HG03196 (cell line): ENCODE results near the gene CDC6.
A peak's percentile ranks its signal among the peaks of the same experiment; 100 is the strongest.

Experiments used
- ATAC-seq: cut with Tn5 transposase; IDR thresholded peaks from one replicate; pipeline ENCODE4 v1.9.1; 2021; ENCODE audit not compliant: unreplicated experiment

The CDC6 gene, protein sequence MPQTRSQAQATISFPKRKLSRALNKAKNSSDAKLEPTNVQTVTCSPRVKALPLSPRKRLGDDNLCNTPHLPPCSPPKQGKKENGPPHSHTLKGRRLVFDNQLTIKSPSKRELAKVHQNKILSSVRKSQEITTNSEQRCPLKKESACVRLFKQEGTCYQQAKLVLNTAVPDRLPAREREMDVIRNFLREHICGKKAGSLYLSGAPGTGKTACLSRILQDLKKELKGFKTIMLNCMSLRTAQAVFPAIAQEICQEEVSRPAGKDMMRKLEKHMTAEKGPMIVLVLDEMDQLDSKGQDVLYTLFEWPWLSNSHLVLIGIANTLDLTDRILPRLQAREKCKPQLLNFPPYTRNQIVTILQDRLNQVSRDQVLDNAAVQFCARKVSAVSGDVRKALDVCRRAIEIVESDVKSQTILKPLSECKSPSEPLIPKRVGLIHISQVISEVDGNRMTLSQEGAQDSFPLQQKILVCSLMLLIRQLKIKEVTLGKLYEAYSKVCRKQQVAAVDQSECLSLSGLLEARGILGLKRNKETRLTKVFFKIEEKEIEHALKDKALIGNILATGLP

DNA sequence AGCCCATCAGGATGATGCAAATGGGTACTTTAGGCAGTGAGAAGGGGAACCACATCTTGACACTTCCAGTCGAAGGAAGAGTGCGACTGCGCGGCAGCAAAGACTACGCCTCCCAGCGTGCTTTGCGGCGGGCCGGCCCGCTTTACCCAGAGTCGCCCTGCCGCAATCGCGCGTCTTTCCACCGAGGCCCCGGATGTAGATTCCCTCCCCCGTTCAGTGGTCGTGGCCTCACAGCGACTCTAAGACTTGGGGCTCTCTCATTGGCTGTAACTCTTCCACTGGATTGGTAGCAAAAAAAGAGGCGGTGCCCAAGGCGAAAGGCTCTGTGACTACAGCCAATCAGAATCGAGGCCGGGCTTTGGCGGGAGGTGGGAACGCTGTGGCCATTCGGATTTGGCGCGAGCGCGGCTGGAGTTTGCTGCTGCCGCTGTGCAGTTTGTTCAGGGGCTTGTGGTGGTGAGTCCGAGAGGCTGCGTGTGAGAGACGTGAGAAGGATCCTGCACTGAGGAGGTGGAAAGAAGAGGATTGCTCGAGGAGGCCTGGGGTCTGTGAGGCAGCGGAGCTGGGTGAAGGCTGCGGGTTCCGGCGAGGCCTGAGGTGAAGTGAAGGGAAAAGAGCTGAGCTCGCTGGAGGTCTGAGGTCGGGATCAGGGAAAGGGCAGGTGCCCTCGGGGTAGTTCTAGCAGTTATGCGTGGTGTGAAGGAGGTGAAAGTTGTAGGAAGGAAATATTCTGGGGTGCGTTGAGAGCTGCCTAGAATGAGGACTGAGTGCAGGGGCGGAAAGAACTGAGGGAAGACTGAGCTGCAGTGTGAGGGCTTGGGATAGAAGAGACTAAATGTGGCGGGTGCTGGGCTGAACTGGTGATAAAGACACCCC is at the start of gene CDC6:
CDC6 (plus strand) TSS at position 386 of the 876 bp plus-strand sequence. CDS start 1,542 bp downstream, outside the sequence.
- ATAC-seq, result peak; percentile 91

DNA sequence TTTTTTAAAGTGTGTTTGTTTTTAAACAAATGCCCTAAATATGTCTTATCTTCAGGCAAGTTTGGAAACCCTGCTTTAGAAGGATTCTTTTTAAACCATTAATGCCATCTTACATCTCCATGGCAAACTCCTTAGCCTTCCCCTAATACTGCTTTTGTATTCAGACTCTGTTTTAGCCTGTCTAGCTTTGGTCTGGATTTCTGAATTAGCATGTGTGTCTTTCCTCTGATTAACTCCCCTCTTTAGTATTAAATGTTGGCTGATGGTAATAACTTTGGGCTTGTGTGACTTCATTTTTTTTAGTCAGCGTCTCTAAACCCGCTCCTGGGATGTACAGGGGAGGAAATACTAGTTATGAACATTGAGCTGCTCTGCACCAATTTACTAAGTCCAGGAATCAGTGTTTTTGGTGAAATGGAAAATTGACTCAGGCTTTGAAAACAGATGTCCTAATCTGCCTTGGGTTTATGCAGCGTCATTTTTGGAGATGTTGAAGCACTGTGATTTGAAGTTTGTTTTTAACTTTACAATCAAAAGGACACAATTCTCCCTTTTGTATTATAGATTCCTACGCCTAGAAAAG is 46.3 kb upstream of the CDC6 start:
- no peak for ATAC-seq

DNA sequence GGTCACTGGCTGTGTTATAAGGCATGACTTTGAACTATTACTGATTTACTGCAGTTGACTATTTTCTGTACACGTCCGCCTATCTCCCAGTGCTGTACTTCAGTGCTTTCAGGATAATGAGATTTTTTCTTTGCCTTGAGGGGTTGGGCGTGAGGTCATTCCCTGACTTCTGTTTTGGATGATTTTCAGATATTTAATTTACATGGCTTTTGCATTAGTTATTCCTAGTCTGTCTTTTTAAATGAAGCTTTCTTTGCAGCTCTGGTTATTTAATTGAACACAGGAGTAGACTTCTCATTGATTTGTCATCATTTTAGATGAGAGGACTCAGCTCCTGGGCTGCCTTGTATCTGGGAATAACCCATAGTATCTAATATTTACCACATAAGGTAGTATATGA is 44.9 kb upstream of the CDC6 start:
- ATAC-seq, result no peak

DNA sequence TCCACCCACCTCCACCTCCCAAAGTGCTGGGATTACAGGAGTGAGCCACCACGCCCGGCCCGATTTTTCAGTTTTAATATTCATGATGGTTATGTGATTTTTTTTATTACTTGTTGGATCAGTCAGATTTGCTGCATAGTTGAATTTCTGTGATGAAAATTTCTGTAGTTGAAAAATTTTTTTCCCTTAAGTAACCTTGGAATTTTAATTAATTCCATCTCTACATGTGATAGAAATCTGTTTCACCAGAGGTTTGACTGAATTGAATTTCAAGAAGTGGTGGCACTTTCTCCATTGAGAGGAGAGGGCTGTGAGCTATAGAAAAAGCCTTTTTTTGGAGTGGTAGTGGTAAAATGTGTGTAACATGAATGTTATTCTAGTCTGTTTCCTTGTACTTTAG is 43.9 kb upstream of the CDC6 start:
- ATAC-seq, result no peak

DNA sequence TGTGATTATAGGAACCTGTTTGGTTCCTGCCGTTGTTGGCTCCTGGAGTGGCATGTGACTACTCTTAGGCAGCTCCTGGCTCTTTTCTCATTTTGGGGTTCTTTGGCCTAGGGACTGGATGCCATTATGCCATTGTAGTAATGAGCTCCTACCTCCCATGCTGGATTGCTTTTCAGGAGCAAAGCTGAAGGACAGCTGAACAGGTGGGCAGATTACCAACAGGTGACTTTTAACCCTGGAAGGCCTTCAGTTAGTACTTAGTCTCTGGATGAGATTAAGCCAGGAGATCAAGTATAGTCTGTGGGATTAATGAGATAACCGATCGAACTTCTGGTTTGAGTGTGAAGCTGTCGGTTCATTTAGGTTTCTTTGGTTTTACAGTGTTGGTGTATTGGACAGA is 43.4 kb upstream of the CDC6 start:
- no peak for ATAC-seq

DNA sequence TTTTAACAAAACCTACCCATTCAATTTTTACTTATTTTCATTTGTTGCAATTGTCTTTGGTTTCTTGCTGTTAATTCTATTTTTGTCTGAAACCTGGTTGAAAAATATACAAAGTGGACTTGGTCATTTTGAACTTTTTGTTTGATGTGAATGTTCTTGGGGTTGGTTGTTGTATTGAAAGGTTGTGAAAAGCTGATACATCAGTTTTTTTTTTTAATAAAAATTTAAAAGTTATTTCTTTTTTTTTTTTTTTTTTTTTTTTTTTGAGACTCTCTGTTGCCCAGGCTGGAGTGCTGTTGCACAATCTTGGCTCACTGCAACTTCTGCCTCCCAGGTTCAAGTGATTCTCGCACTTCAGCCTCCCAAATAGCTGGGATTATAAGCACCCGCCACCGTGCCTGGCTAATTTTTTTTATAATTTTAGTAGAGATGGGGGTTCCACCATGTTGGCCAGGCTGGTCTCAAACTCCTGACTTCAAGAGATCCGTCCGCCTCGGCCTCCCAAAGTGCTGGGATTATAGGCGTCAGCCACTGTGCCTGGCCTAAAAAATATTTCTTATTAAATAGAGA is 39.7 kb upstream of the CDC6 start:
- no peak for ATAC-seq

- no peak for ATAC-seq
Observed at GRCh38 chr17:40248507-40248906, 39.2 kb upstream of the CDC6 start.

DNA sequence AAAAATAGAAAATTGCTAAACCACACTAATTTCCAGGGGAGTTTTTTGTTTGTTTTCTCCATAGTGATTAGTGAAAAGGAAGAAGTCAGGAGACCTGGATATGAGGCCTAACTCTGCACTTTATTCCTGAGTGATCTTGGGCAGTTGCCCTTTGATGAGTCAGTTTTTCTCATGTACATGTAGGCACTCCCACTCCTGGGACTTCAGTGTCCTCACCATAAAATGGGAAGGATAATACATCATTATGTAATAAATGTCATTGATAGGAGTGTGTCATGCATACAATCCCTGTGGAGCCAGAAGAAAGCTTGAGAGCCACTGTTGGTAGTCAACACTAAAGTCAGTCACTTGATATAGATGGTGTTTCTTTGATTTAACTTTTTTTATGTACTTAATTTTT is 36.1 kb upstream of the CDC6 start:
- no peak for ATAC-seq

- no peak for ATAC-seq
Observed at GRCh38 chr17:40253565-40253964, 34.1 kb upstream of the CDC6 start.

DNA sequence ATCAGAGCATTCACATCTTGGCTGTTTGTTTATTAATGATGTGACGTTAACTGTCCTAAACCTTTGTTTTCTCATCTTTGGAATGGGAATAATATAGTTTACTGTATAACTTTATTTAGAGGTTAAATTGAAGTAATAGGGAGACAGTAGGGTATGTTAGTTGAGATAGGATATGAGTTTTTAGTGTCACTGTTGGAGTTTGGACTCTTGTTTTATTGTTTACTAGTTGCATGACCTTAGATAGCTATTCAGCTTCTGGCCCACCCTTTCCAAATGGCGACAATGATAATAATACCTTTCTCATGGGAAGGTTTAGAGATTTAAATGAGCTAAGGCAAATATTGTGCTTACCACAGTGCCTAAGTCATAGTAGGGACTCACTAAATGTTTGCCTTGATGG is 28.2 kb upstream of the CDC6 start:
- no peak for ATAC-seq

DNA sequence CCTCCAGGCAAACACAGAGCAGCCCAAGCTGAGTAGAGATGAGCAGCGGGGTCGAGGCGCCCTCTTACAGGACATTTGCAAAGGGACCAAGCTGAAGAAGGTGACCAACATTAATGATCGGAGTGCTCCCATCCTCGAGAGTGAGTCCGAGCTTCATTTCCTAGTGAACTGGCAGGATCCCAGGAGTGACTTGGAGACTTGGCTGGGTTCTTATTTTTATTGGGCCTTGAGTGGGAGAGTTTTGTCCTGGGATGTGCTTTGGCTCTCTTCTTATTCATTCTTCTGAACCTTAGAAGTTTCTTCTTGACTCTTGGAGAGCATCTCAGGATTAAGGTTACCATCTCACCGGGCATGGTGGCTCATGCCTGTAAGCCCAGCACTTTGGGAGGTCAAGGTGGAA is 27.2 kb upstream of the CDC6 start:
- no peak for ATAC-seq

GRCh38 chr17:40264458-40265185 is 23.1 kb upstream of the CDC6 start:
- ATAC-seq, result no peak

DNA sequence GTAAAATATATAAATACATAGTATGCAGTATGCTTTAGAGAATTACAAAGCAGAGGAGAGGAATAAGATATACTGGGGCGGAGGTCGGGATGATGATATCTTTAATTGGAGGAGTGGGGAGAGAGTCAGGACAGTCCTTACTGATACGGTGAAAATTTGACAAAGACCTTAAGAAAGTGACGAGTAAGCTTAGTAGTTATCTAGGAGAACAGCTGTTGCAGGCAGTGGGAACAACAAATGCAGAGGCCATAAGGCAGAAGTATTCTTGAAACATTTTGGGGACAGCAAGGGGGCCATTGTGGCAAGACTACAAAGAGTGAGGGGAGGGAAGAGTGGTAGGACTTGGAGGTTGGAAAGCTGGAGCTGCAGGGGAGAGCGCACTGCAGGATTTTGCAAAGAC is 22.3 kb upstream of the CDC6 start:
- no peak for ATAC-seq

DNA sequence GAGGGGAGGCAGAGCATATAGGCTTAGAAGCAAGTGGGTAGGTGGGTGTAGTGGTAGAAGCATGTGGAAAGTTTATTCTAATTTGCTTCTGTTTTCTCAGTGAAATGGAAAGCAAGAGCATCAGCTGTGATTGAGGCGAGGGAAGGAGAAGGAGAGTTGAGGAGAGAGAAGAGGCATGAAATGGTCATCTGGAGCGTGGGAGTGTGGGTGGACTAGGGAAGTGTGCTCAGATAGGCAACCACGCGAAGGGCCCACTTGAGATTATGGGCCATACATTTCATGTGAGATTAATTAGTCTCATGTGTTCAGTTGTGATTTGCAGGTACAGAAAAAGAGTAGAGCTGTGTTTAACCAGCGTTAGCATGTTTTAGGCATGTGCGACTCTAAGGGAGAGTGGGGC is 20.8 kb upstream of the CDC6 start:
- ATAC-seq, result no peak

- ATAC-seq, result no peak
Observed at GRCh38 chr17:40268141-40268712, 19.5 kb upstream of the CDC6 start.

DNA sequence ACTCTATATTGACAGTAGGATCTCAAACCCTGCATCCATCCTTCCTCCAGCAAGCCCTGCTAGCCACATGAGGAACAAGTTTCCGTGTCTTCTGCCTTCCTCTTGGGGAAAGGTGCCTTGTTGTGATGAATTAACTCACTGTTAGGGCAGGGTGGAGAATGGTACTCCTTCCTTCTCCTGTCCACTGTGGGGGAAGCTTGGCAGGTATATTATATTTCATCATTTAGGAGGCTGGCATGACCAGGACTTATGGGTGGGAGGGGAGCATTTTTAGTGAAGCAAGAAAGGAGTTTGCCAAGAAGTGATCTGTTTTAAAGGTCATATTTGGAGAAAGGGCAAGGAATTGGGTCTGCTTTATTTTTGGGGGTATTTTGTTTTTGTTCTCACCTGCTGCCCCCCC is 9.3 kb upstream of the CDC6 start:
- no peak for ATAC-seq

DNA sequence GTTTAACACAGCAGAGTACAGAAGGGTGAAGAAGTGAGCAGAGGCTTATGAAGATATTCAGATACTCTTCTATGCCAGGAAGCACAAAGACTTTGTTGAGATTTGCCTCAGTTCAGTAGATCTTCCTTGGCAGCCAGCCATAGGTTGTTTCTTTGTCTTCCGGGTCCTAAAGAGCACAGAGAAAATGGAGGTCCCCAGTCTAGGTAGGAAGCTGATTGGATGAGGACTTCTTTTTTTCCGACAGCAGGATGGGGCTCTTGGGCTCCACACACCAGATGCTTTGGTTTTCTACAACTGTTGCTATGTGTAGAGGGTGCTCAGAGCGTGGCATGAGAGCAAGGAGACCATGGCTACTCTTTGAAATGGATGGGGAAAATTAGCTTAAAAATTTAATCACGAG is 8.3 kb upstream of the CDC6 start:
- no peak for ATAC-seq

DNA sequence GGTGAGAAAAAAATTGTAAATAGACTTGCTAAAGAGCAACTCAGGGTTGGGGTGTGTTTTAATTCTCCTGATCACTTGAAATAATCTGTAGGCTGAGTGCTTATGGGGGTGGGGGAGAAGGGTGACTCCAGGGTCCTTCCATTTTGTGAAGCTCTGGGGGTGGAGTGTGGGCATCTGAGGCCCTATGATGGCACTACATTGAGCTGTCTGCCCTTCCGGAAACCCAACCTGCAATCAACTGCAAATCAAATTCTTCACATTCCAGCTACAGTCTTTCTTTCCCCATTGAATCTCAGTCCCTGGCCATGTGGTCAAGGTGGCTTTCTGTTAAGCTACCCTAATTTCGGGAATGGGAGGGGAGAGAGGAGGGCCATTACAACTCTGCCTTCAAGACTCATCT is 6.0 kb upstream of the CDC6 start:
- ATAC-seq, result no peak

DNA sequence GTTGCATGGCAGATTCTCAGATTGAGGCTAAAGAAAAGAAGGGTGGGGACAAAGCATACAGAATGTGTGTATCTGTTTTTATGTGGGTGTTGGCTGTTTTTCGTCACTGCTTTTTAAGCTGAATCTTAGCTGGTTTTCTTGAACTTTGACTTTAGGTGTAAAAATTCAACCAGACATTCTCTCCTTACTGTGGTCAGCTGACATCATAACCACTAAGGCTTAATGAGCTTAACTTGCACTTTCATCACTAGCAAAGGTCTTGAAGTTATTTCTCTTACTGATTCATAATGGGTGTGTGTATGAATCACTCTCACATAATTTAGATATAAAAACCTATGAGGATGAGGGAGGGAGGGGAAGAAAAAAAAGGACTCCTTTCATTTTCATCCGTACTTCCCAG is 4.0 kb upstream of the CDC6 start:
- ATAC-seq, result no peak

DNA sequence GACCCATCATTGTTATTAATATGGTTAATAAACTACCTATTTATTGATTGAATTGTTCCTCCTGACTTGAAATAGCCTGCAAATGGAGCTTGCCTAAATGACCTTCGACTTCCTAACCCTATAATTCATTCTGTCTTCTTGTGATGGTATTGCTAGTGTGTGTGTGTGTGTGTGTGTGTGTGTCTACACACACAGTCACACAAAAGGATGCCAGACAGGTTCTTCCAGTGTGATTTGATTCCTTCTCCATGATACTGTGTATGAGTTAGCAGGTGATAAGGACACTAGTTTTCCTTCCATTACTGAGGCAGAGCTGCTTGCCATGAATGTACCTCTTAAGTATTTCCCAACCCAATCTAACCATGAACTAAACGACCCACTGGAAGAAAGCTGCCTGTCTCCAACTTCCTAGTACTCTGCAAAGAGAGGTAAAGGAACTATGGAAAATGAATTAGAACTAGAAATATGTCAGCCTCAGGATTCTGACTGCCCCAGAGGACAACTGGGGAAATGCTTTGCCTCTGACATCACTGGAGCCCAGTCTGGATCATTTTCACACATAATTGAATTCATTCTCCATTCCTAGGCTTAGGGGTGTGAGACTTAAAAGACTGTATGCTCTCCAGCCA is 3.5 kb upstream of the CDC6 start:
- ATAC-seq, result no peak
